ENCODE results near the gene FBXW7.

Gene FBXW7

DNA sequence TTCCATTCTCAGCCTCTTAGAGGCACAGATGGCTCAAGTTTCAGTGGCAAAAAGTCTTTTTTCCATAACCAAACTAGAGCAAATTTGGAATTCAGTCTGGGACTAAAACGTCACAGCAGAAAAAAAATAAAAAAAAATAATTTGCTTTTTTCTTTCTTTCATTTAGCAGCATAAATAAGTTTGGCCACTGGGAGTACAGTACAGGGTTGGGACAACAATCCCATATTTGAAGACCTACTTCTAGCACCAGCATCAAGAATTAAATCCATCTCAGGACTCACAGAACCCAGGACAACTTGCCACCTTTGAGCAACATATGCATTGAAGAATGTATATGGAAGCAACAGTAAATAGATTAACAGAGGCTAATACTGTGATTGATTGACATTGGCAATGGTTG, 214.0 kb downstream of the FBXW7 start:
- DNase-seq: no peak

DNA sequence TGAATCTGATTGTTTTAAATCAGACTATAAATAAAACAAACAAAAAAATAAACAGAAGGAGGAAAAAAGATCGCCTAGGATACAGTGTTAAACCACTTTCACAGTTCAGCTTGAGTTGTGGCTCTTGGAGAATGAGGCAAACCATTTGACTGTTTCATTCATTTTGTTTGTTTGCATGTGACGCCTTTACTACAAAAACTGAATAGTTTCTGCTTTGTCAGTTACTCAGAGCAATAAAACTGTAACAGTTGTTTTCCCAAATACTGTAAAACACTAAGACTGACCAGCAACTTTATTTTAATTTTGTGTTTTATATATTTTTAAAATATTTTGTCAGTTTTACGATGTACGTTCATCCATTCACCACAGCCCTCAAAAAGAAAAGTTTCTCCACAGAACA, 214.5 kb downstream of the FBXW7 start:
- DNase-seq: no peak

DNA sequence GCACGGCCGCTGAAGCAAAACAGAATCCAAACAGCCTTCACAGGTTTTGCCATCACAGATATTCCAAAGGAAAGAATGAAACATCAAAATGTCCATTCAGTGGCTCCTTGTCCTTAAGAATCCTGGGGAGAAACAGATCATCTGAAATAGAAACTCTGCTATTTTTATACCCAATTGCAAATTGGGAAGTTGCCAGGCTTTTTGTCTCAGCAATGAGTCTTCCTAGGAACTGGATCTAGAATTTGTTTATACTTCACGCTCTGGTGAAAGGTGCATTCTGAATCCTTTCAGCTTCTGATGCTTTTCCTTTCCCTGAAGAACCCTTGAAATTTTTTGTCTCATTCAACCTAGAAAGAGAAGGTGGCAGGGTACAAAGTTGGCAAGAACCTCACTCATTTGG, 218.9 kb downstream of the FBXW7 start:
- DNase-seq: no peak

DNA sequence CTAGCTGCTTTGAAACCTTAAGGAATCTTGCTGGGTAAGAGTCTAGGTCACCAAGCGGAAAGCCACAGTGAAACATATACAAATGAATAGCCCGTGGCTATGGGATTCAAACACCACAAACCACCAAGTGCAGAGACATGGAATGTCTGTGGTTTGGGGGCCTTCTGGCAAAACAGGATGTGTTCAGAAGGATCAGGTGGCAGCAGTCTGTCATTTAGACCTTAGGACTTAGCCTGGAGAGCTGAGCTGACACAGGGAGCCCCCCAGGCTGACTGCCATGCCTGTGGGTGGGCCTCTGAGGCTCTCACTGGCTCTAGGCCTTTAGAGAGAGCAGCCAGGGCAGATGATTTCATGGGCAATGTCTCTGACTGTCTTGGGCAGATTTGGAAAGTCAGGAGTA, 225.6 kb downstream of the FBXW7 start:
- DNase-seq: no peak

DNA sequence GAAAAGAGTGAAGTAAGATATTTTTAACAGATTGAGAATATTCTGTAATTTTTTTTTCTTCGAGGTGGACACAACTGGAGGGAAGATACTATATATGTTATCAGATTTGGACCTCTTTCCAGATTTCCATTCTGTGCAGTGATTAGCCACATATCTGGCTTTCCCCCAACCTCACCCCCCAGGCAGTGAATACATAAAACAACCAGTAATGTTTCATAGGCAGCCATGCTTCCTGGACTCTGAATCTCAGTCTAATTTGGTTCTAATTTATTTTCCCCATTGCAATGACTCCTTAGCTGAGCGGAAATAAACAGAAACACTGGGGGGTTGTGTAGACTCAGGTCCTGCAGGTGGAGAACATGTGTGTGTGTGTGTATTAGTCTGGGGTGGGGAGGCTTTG, 226.5 kb downstream of the FBXW7 start:
- no peak for DNase-seq

DNA sequence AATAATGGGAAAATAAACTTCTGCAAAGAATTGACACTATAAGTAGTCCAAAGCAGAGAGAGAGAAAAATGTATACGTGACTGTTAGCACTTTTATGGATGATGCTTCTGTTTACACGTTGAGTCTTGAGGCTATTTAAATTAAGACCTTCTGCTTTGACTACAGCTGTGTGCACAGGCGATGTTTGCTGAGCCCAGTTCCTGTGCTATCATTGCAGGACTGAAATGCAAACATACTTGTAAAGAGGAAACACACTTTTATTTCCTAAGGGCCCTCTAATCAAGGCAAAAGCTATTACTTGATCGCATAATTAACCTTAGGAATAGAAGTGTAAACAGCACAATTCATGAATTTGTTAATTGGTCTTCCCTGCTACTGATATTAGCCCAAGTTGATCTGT, 226.9 kb downstream of the FBXW7 start:
- DNase-seq: no peak

DNA sequence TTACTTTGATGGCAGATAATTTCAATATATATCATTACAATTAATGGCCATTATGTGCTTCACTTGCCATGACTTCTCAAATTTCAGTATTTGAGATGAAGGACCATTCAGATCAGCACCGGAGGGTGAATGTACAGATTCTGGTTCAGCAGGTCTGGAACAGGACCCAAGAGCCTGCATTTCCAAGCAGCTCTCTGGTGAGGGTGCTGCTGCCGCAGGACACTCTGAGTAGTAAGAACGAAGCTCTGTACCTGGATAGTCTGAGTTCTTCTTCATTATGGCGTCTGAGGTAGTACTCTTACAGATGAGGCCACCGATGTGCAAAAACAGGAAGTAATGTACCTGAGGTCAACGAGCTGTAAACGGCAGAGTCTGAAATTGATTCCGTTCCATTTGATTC, 228.2 kb downstream of the FBXW7 start:
- DNase-seq: no peak

DNA sequence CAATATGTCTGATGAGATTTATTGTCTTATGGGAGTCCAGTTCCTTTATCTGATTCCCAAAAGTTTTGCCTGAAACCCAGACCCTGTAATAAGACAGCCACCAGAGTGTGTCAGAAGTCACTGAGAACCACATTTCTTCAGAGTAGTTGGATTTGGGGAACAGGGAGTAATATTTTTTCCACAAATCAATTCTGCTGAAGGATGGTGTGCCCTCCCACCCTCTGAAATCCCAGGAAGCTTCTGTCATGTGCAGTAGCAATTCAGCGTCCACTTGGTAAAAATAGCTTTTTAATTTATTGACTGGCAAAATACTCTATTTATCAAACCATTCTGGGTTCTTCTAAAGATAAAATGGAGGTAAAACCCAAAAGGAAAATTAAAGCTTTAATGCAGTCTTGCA, 229.4 kb downstream of the FBXW7 start:
- no peak for DNase-seq

DNA sequence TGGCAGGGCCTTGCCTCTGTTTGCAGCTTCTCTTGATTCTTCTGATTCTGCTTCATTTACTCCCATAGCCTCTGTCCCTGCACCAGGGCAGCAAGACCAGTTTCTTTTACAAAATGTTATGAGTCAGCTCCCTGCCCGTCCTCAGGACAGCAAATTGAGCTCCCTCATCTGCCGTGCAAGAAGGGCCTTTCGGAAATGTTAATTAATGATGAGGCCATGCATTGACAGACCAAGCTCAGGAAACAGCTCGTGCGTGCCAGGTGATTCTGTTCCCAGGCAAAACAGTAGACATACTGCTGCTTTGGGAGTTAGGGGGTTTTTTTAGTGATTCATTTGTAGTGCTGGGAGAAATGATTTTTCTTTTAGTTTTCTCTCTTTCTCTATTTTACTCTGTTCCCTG, 231.7 kb downstream of the FBXW7 start:
- no peak for DNase-seq

DNA sequence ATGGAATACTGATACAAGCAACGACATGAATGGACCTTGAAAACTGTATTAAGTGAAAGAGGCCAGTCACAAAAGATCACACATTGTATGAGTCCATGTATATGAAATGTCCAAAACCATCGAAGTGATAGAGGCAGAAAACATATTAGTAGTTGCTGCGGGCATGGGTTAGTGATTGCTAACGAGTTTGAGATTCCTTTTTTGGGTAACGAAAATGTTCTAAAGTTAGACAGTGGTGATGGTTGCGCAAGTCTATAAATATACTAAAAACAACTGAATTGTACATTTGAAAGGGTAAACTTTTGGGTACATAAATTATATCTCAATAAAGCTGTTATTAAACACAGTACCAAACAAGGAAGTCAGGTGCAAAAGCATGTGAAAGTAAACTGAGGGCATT, 234.5 kb downstream of the FBXW7 start:
- no peak for DNase-seq

DNA sequence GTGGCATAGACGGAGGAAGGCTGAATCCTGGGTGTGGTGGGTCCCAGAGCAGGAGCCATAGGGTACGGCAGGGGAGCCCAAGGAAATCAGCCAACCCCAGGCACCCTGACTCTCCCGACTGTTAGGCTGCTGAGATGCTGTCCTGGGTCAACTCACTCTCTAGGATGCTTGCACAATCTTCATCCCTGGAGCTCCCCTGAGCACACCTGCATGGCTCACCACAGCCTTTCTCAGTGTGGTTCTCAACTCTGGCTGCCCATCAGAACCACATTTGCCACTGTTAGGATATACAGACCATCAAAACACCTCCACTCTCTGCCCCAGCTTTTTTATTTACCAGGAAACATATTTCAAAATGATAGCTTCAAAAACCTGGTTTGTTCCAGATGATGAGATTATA, 236.3 kb downstream of the FBXW7 start:
- no peak for DNase-seq

DNA sequence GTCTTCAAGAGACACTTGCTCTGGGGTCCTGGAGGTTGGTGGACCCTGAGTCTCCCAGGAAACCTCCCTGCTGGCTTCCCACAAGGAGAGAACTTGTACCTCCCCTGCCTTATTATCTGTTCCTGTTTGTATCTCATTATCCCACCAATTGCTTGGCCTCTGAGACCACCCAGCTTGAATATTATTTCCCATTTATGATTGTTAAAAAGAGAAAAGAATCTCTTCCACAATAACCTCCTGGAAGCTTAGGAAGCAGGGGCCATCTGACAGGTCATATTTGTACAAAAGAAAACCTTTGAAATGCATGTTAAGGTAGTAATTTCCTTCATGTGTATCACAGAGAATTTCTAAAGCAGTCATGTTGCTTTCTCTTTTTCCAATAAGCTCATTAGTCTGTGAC, 239.5 kb downstream of the FBXW7 start:
- no peak for DNase-seq

DNA sequence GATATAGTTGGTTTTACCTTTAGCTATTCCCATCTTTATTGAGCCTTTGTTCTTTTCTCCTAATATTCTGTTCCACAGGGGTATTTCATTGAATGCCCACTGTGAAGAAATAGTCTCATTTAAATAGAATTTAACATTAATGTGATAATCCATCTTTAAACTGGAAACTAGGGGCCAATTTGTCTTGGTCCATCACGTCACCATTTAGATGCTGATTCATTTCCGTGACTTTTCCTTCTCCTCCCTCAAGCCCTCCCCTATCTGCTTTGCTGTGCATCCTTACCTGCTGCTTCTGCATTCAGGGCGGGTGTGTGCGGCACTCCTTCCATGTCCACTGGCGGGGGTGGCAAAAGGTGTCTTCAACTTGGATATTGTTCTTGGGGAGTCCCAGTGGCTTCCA, 241.1 kb downstream of the FBXW7 start:
- no peak for DNase-seq

DNA sequence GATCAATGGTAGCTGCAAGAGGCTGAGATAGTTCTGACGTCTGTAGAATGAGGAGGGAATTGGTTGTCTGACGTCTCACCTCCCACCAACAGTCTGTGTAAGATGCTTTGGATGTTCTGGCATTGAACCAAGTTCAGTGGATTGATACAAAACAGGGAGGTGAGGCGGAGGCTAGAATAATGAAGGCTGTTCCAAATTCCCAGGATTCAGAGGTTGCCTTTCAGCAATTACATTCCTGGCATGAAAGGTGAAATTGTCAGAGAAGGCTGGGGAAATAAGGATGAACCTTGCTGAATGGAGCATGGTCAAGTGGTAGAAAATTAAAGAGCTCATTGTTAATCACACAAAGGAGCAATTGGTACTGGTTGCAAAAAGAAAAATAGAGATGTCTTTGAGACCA, 241.6 kb downstream of the FBXW7 start:
- no peak for DNase-seq

DNA sequence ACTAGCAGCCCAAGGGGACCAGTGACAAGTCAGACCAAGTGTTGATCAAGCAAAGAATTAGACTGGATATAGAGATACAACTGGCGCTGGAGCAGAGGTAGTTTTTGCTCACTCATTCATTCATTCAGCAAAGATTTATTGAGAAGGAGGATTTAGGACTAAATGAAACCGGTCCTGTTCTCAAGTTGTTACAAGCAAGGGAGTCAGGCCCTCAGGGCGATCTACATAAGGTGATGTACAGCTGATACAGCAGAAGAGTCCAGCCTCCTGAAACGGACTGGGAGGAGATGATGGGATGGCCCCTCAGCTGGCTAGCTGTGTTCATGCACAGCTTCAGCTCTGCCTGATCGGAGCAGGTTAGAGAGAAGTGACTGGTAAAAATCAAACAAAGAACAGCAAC, 242.4 kb downstream of the FBXW7 start:
- no peak for DNase-seq

DNA sequence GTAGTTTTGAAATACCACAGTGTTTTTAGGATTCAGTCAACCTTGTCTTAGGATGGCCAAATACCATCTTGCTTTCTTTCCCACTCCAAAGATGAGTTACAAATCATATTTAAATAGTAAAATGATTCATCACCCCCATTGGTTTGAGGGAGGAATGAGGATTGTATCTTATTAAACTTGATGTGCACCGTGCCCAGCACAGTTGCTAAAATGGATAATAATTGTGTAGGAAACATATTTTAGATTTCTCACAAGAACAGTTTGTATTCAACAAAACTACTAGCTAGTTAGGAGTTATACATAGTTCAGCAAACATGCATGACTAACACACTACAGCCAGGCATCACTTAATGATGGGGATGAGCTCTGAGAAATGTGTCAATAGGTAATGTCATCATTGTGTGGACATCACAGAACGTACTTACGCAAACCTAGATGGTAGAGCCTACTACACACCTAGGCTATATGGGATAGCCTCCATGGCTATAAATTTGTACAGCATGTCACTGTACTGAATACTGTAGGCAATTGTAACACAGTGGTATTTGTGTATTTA, 245.4 kb downstream of the FBXW7 start:
- DNase-seq: no peak

DNA sequence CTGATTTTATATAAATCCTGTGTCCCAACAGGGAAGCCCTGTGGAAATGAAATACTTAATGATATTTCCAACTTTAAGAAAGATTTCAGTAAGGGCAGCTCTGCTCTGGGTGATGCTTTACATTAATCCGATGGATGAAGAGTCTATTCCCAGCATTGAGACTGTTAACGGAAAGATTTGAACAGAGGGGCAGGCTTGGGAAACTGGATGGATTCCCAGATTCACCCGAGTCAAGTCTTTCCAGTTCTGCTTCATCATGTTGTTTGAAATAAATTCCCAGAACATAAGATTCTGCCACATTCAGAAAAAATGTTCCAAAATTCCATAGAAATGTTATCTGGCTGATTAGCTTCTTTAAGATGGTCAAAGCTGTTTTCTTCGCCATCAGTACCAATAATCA, 246.0 kb downstream of the FBXW7 start:
- no peak for DNase-seq

DNA sequence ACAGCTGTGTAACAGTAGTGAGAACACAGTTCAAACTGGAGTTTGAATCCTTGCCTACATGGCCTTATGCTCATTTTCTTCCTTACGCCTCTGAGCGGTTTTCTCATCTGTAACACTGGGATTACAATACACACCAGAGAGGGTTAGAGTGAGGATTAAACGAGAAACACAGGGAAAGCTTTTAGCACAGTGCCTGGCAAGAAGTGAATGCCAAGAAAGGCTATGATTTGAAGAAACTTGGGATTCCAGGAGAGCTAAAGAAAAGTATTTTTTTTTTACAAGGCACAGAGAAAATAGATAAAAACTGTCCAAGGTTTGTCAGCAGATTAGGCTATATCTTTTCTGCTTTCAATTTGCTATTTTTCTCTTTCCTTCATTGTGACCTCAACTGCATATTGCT, 246.4 kb downstream of the FBXW7 start:
- no peak for DNase-seq

DNA sequence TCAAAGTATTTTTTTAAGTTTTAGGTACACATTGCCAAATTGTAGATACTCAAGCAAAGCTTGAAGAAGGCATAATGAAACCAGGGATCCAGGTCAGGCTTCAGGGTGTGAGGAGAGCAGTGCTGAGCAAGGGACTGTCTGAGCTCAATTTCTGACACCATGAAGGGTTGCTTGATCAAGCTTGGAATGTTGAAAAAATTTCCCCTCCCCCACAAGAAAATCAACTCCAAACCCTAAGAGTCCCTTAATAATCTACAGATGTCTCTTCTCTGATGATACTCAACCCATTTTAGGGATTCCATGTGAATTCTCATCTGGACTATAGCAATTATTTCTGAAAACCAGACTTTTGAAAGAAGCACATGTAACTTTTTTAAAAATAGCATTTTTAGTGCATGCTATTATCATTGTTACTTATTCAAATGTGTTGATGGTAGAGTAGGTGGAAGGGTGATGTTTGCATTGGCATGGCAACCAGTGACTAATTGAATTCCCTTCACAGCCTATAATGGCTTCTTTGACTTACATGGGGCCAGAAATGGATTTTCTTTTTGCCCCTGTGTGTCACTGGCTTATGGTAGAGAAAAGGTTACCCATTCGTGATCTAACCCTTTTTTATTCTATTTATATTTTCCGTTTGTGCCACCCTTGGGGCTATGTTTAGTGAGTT, 252.0 kb downstream of the FBXW7 start:
- no peak for DNase-seq

DNA sequence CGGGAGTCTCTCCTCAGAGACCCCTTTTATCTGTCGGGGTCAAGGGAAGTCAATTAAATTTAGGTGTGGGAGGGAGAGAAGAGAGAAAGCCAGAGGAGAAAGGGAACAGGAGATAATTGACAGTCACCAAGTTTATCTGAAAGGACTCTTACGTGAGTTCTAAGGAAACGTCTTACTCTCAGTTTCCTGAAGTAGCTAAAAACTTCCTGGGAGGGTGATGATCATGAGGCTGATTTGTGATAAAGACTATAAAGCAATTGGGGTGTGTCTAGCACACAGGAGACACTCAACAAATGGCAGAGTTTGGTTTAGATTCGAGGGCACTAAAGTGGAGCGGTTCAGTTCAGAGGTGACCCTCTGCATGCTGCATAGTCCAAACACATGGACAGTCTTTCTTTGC, 254.1 kb downstream of the FBXW7 start:
- no peak for DNase-seq

DNA sequence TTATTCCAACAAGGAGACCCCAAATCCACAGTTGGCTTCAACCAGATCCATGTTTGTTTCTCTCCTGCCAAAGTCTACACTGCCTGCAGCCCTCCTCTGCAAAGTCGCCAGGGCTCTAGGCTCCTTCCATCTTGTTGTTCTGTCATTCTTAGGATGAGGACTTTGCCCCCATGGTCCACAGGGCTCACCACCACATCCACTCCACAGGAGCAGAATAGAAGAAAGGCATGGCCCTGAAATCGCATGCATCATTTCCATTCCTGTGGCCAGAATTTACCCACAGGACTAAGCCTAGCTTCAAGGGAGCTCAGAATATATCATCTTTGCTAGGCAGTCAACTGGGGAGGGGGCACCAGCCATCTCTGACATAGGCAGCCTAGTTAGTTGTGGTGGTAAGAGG, 254.7 kb downstream of the FBXW7 start:
- no peak for DNase-seq

DNA sequence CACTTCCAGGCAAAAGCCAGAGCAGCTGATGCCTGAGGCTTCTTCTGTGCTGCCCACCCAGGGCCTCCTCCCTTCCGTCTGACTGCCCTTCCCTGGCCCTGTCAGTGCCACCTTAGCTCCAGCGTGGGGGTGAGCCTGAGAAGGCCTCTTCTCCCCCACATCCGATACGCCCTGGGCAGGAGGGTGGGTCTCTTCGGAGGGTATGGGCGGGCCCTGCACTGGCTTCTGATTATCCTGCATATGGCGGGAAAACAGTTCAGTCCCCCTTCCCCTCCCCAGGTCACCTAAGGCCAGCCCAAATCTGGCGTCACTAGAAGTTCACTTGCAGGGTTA, 256.7 kb downstream of the FBXW7 start:
- no peak for DNase-seq

DNA sequence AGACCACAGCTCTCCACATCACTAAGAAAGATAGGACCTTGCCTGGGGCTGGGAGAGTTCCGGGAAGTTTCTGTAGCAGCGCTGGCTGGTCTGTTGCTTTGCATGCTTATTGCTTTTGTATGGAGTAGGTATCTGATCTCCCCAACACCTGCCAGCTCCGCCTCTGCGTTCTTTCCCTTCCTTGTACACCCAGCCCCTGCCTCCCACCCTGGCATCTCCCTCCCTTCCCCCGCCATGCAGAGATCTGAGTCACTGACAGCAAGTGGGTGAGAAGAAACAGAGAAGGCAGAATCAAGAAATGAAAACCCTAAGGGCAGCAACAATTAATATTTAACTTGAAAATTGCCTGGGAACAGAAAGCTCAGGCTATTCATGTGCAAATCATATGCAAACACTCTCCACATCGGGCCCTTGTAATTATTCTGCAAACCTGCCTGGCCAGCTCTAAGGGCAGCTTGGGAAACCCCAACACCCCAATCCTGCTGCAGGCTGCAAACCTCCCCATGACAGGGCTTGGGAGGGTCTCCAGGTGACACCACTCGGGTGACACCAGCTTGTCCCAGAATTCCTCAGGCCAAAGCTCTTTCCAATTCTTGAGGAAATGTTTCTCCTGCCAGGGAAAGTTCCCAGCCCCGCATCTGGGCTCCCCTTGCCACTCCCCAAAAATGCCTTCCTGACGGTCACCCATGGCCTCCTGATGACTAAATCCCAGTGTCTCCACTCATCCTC, 257.2 kb downstream of the FBXW7 start:
- DNase-seq: no peak

DNA sequence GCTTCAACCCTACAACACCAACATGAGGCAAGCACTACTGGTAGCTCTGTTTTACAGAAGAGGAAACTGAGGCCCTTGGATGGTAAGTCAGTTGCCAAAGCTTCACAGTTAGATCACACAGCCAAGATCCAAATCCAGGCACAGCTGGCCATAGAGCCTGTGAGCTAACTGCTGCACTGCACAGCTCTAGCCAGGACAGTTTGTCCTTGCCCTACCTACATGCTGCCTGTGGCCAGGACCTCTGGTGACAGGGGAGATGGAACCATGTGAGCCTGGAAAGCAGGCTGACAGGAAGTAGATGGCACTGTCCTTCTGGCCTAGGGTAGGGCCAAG, 257.8 kb downstream of the FBXW7 start:
- no peak for DNase-seq

DNA sequence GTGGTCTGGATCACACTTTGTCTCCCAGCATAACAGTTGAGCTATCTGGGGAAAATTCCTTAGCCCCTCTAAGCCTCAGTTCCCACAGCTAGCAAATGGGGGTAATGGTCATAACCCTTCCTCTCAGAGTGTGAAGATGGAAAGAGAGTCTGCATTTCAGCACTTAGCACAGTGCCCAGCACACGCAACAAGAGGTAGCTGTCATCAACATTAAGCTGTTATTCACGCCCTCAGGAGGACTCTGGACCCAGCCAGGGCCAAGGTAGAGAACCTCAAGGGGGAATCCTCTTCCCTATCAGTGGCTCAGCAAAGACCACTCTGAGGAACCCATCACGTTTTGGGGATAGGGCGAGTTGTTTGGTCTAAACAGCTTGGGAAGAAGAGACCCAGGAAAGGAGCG, 258.6 kb downstream of the FBXW7 start:
- DNase-seq: no peak

All from NCI-H82 (cell line).